Psoas muscle (tissue), 8 donors: ENCODE measurements around the gene IL20RA. TPM values are rescaled to one million over a fixed set of nuclear protein-coding genes. Genes with fewer than 3 reads are reported as not detected.

Experiments
- ATAC-seq, 4 donors: fragments of 200-7000 bp; cut with Tn5 transposase; one replicate each; pipeline ENCODE4 v1.9.1; 2020; ENCODE audit warnings: moderate library complexity in 3 of 4, mild to moderate bottlenecking in 2 of 4
- DNase-seq, 2 donors: peaks; one replicate each; pipeline ENCODE4 v3.0.0-alpha.2; 2020
- H3K27ac ChIP-seq: fragments of 200-600 bp; one replicate; pipeline ENCODE4 v1.8.0; 2022
- H3K27me3 ChIP-seq, 3 donors: fragments of 200-600 bp in 1 of 3; one replicate each; pipeline versions ENCODE4 v1.6.1 to v1.8.0; 2013 to 2022; ENCODE audit warnings: low read length in 2 of 3, mild to moderate bottlenecking in 2 of 3, moderate library complexity in 1 of 3; ENCODE audit not compliant: insufficient read depth in 3 of 3
- H3K36me3 ChIP-seq, 2 donors: fragments of 200-600 bp in 1 of 2; one replicate each; pipeline versions ENCODE4 v1.6.1 to v1.8.0; 2013 to 2022; ENCODE audit warnings: low read depth in 1 of 2, mild to moderate bottlenecking in 1 of 2, moderate library complexity in 1 of 2; ENCODE audit not compliant: insufficient read depth in 1 of 2
- H3K4me1 ChIP-seq: fragments of 200-600 bp; one replicate; pipeline ENCODE4 v1.8.0; 2022
- H3K4me3 ChIP-seq: fragments of 200-600 bp; one replicate; pipeline ENCODE4 v1.8.0; 2022; ENCODE audit warnings: mild to moderate bottlenecking
- H3K9me3 ChIP-seq: fragments of 200-600 bp; one replicate; pipeline ENCODE4 v1.8.0; 2022
- CTCF ChIP-seq: fragments of 200-600 bp; IDR thresholded peaks from one replicate; pipeline ENCODE4 v1.8.0; 2022; ENCODE audit warnings: antibody characterized with exemption
- WGBS, 3 donors: extraction: QIAGEN DNeasy Blood & Tissue Kit; methylation state at CpG; one replicate each; pipeline versions ENCODE4 v1.1.6 to v1.1.7; 2013; 5-methylcytosine and 5-hydroxymethylcytosine counted together
- intact Hi-C, 2 donors: fragments of 100-400 bp; cut with DNase I; formaldehyde crosslinking; loops; one replicate each; pipeline versions ENCODE4 v1.11.0 to v1.14.2; 2022
- polyA plus RNA-seq, 3 donors: library from polyadenylated mRNA; stranded (reverse); fragments of 200-250 nt; gene quantifications; one replicate each; pipeline ENCODE4 v1.2.3, GENCODE V29; 2013
- total RNA-seq, 4 donors: library from RNA; stranded (reverse); fragmentation: NEBNext Ultra II Directional in 2 of 4; extraction: Animal tissue kit (Norgen Biotek cat#: 25700) in 2 of 4; gene quantifications; one replicate each; pipeline versions ENCODE4 v1.2.1 to v1.2.4, GENCODE V29; 2021 to 2023
- donor health status: healthy with polysubstance abuse.
- donor health status: DM: no; HTN: no; CAD: no; lungs with moderate emphysema.
- donor health status: Bipolar disorder and iron deficiency.
- donor health status: healthy.
- donor health status: DM: yes; HTN: yes; CAD: no.
- donor health status: DM: no; HTN: no; CAD: no.
- donor health status: DM: no; HTN: no; CAD: no.
- donor health status: DM: yes; HTN: yes; CAD: no.

Gene IL20RA
- total and polyA plus RNA-seq, 7 donors: 0.04 to 0.94 (median 0.15) TPM; not detected in 1

GRCh38 chr6:136985502-136985901 lies 59.3 kb downstream of the IL20RA start:
- Histone ChIP-seq H3K4me1 (peaks cover 4% of the 10 kb centered on the region), H3K4me3 (no peak overlapping the region), H3K27ac (no peak overlapping the region), H3K36me3 (no peaks in the 10 kb centered on the region), H3K27me3 (peaks cover 0 to 17% (median 5%) of the 10 kb centered on the region in 3 donors), H3K9me3 (no peaks in the 10 kb centered on the region)
- DNase-seq (no peak), ATAC-seq (no peak)
- intact Hi-C loops: no loop called here
- WGBS, 3 donors: 82 to 93% (median 91%) methylated on average over 5 of the region's 5 CpGs
- no peak for TF ChIP-seq CTCF

GRCh38 chr6:136984578-136984977 lies 60.2 kb downstream of the IL20RA start:
- no peak overlapping the region for H3K4me3 ChIP-seq
- no peak overlapping the region for H3K27ac ChIP-seq
- H3K36me3 ChIP-seq: no peaks in the 10 kb centered on the region
- ATAC-seq: no peak
- H3K9me3 ChIP-seq: no peaks in the 10 kb centered on the region
- H3K27me3 ChIP-seq: peaks cover 0 to 16% (median 5%) of the 10 kb centered on the region in 3 donors
- intact Hi-C loops: no loop called here
- WGBS, 3 donors: 95 to 96% (median 95%) methylated on average over 4 of the region's 4 CpGs
- DNase-seq: no peak
- TF ChIP-seq CTCF: no peak
- peaks cover 2% of the 10 kb centered on the region for H3K4me1 ChIP-seq

- TF ChIP-seq CTCF: no peak
- no peak overlapping the region for H3K27ac ChIP-seq
- no peak for ATAC-seq
- WGBS, 3 donors: 17 to 38% (median 31%) methylated on average over 2 of the region's 2 CpGs
- no peaks in the 10 kb centered on the region for H3K9me3 ChIP-seq
- H3K4me1 ChIP-seq: no peaks in the 10 kb centered on the region
- DNase-seq: no peak
- H3K36me3 ChIP-seq: no peaks in the 10 kb centered on the region
- intact Hi-C loops: no loop called here
- H3K4me3 ChIP-seq: no peak overlapping the region
- peaks cover 0 to 10% (median 5%) of the 10 kb centered on the region in 3 donors for H3K27me3 ChIP-seq
Observed at GRCh38 chr6:136983687-136984086, 61.1 kb downstream of the IL20RA start.

GRCh38 chr6:136982928-136983327 lies 61.8 kb downstream of the IL20RA start:
- Histone ChIP-seq H3K36me3 (no peaks in the 10 kb centered on the region), H3K9me3 (no peaks in the 10 kb centered on the region), H3K27ac (no peak overlapping the region), H3K4me1 (no peaks in the 10 kb centered on the region), H3K4me3 (no peak overlapping the region), H3K27me3 (peaks cover 0 to 10% (median 5%) of the 10 kb centered on the region in 3 donors)
- TF ChIP-seq CTCF: no peak
- no peak for DNase-seq
- 60 to 79% (median 69%) methylated on average over 4 of the region's 4 CpGs for WGBS, 3 donors
- intact Hi-C loops: no loop called here
- no peak for ATAC-seq

GRCh38 chr6:136980070-136980469 lies 64.7 kb downstream of the IL20RA start:
- DNase-seq (no peak), ATAC-seq (no peak)
- intact Hi-C loops: no loop called here
- H3K27ac ChIP-seq: no peak overlapping the region
- H3K36me3 ChIP-seq: no peaks in the 10 kb centered on the region
- H3K9me3 ChIP-seq: no peaks in the 10 kb centered on the region
- H3K4me1 ChIP-seq: no peaks in the 10 kb centered on the region
- peaks cover 0 to 8% (median 3%) of the 10 kb centered on the region in 3 donors for H3K27me3 ChIP-seq
- no peak for TF ChIP-seq CTCF
- WGBS, 3 donors: 15 to 29% (median 25%) methylated on average over 5 of the region's 5 CpGs
- H3K4me3 ChIP-seq: no peak overlapping the region
